Measurements from ENCODE around the gene FICD.

GRCh38 chr12:108565976-108566375 is 50.9 kb downstream of the FICD start:
- TF ChIP-seq TAF1 (IDR thresholded peaks at IDR 0.05; ENCODE audit: low read depth) (no peak), REST (IDR thresholded peaks at IDR 0.05; ENCODE audit: low read depth) (no peak), RAD21 (IDR thresholded peaks at IDR 0.05; ENCODE audit: low read depth) (no peak; the same call in 1 of the 2 replicates)

All from Ishikawa (cell line).